ENCODE results near the gene DUS2. TPM values are rescaled to one million over a fixed set of nuclear protein-coding genes. Genes with fewer than 3 reads are reported as not detected.

The DUS2 gene
- total RNA-seq, 1 donor from 2014 or later: 15.1 TPM

DNA sequence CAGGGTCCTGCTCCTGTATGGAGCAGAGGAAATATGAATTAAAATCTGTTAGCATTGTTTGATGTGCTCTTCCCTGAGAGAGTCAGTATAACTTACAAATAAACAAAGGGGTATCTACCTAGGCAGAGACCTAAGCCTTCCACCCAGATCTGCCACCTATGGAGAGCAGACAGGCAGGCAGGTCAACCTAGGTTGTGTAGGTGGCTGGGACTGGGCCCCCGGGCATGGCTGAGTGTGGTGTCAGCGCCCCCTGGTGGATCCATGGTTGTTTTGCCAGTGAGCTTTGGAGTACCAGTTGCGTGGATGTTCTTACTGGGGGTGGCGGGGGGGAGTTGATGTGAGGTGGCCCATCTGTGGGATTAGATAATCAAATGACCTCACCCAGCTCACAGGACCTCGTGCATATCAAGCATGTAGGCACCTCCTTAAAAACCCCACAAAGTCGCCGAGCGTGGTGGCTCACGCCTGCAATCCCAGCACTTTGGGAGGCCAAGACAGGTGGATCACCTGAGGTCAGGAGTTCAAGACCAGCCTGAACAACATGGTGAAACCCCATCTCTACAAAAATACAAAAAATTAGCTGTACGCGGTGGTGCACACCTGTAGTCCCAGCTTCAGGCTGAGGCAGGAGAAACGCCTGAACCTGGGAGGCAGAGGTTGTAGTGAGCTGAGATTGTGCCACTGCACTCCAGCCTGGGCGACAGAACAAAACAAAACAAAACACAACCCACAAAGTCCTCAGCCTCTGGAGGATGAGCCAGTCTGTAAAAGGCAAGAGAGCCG, 17.6 kb downstream of the DUS2 start:
- Histone ChIP-seq H3K27me3 (ENCODE audit: control insufficient read depth in 3 of 3, insufficient read depth in 3 of 3, low read length in 3 of 3) (no peaks in the 10 kb centered on the region), H3K9me3 (ENCODE audit: control insufficient read depth in 3 of 3, low read length in 3 of 3) (no peaks in the 10 kb centered on the region), H3K9ac (ENCODE audit: low read depth in 1 of 3, low read length in 3 of 3) (no peak overlapping the region), H3K36me3 (ENCODE audit: control insufficient read depth in 3 of 3, insufficient read depth in 3 of 3, low read length in 3 of 3) (no peaks in the 10 kb centered on the region), H3K27ac (ENCODE audit: low read depth, low read length) (no peak overlapping the region), H3K4me1 (ENCODE audit: control insufficient read depth in 3 of 3, insufficient read depth in 3 of 3, low read length in 3 of 3) (peaks cover 0 to 8% (median 4%) of the 10 kb centered on the region in 3 donors), H3K4me3 (ENCODE audit: low read length in 3 of 3) (no peak overlapping the region)

GRCh38 chr16:68041783-68042182, 18.7 kb downstream of the DUS2 start:
- Histone ChIP-seq H3K27me3 (ENCODE audit: control insufficient read depth in 3 of 3, insufficient read depth in 3 of 3, low read length in 3 of 3) (no peaks in the 10 kb centered on the region), H3K27ac (ENCODE audit: low read depth, low read length) (no peak overlapping the region)

GRCh38 chr16:68046106-68046505, 23.0 kb downstream of the DUS2 start:
- Histone ChIP-seq H3K36me3 (ENCODE audit: control insufficient read depth in 3 of 3, insufficient read depth in 3 of 3, low read length in 3 of 3) (peaks cover 6 to 11% (median 6%) of the 10 kb centered on the region in 3 donors), H3K9me3 (ENCODE audit: control insufficient read depth in 3 of 3, low read length in 3 of 3) (no peaks in the 10 kb centered on the region), H3K27me3 (ENCODE audit: control insufficient read depth in 3 of 3, insufficient read depth in 3 of 3, low read length in 3 of 3) (no peaks in the 10 kb centered on the region), H3K9ac (ENCODE audit: low read depth in 1 of 3, low read length in 3 of 3) (no peak overlapping the region), H3K4me3 (ENCODE audit: low read length in 3 of 3) (no peak overlapping the region), H3K27ac (ENCODE audit: low read depth, low read length) (no peak overlapping the region), H3K4me1 (ENCODE audit: control insufficient read depth in 3 of 3, insufficient read depth in 3 of 3, low read length in 3 of 3) (no peaks in the 10 kb centered on the region)

More at GRCh38 chr16:68041783-68042182, 18.7 kb downstream of the DUS2 start:
- Histone ChIP-seq H3K36me3 (ENCODE audit: control insufficient read depth in 3 of 3, insufficient read depth in 3 of 3, low read length in 3 of 3) (no peaks in the 10 kb centered on the region), H3K4me1 (ENCODE audit: control insufficient read depth in 3 of 3, insufficient read depth in 3 of 3, low read length in 3 of 3) (peaks cover 0 to 8% (median 4%) of the 10 kb centered on the region in 3 donors), H3K4me3 (ENCODE audit: low read length in 3 of 3) (no peak overlapping the region), H3K9me3 (ENCODE audit: control insufficient read depth in 3 of 3, low read length in 3 of 3) (no peaks in the 10 kb centered on the region), H3K9ac (ENCODE audit: low read depth in 1 of 3, low read length in 3 of 3) (no peak overlapping the region)

DNA sequence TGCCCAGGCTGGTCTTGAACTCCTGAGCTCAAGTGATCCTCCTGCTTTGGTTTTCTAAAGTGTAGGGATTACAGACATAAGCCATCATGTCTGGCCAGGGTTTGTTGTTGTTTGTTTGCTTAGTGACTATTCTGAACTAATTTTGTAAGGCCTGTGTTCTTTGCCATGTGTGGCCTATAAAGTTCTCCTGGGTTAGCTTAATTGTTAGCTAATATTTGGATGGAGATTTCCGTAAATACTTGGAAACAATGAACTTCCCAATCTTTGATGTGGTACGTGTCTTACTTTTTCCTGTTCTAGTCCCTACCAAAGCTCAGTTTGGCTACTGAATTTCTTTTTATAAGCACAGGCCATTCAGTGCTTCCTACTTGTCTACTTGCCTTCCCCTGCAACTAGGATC, 24.9 kb downstream of the DUS2 start:
- no peak overlapping the region for H3K27ac ChIP-seq (ENCODE audit: low read depth, low read length)
- H3K36me3 ChIP-seq (ENCODE audit: control insufficient read depth in 3 of 3, insufficient read depth in 3 of 3, low read length in 3 of 3): peaks cover 6 to 16% (median 6%) of the 10 kb centered on the region in 3 donors
- no peaks in the 10 kb centered on the region for H3K9me3 ChIP-seq (ENCODE audit: control insufficient read depth in 3 of 3, low read length in 3 of 3)
- H3K9ac ChIP-seq (ENCODE audit: low read depth in 1 of 3, low read length in 3 of 3): no peak overlapping the region
- H3K4me3 ChIP-seq (ENCODE audit: low read length in 3 of 3): no peak overlapping the region
- H3K27me3 ChIP-seq (ENCODE audit: control insufficient read depth in 3 of 3, insufficient read depth in 3 of 3, low read length in 3 of 3): no peaks in the 10 kb centered on the region
- no peaks in the 10 kb centered on the region for H3K4me1 ChIP-seq (ENCODE audit: control insufficient read depth in 3 of 3, insufficient read depth in 3 of 3, low read length in 3 of 3)

DNA sequence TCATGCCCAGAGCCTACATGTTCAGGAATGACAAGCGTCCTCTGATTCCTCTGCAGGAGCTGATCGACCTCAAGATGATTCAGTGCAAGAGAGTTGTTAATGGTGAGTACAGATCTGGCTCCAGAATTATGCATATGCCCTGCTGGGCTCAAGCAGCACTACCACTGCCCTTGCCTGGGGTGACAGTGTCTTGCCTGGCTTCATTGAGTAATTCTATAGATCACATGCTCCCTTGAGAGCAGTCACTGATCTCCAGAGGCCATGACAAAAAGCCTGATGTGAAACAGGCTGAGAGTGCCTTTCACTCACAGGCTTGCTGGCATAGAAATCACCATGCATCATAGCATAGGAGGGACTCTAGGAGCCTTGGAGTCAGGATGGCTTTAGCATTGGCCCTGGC, 26.4 kb downstream of the DUS2 start:
- H3K36me3 ChIP-seq (ENCODE audit: control insufficient read depth in 3 of 3, insufficient read depth in 3 of 3, low read length in 3 of 3): peaks cover 10 to 25% (median 13%) of the 10 kb centered on the region in 3 donors
- no peaks in the 10 kb centered on the region for H3K27me3 ChIP-seq (ENCODE audit: control insufficient read depth in 3 of 3, insufficient read depth in 3 of 3, low read length in 3 of 3)
- H3K4me1 ChIP-seq (ENCODE audit: control insufficient read depth in 3 of 3, insufficient read depth in 3 of 3, low read length in 3 of 3): no peaks in the 10 kb centered on the region
- H3K9ac ChIP-seq (ENCODE audit: low read depth in 1 of 3, low read length in 3 of 3): no peak overlapping the region
- no peak overlapping the region for H3K27ac ChIP-seq (ENCODE audit: low read depth, low read length)
- no peaks in the 10 kb centered on the region for H3K9me3 ChIP-seq (ENCODE audit: control insufficient read depth in 3 of 3, low read length in 3 of 3)
- H3K4me3 ChIP-seq (ENCODE audit: low read length in 3 of 3): no peak overlapping the region

GRCh38 chr16:68055395-68055794, 32.3 kb downstream of the DUS2 start:
- no peak overlapping the region for H3K27ac ChIP-seq (ENCODE audit: low read depth, low read length)
- no peaks in the 10 kb centered on the region for H3K4me1 ChIP-seq (ENCODE audit: control insufficient read depth in 3 of 3, insufficient read depth in 3 of 3, low read length in 3 of 3)
- no peak overlapping the region for H3K9ac ChIP-seq (ENCODE audit: low read depth in 1 of 3, low read length in 3 of 3)
- no peaks in the 10 kb centered on the region for H3K9me3 ChIP-seq (ENCODE audit: control insufficient read depth in 3 of 3, low read length in 3 of 3)
- no peak overlapping the region for H3K4me3 ChIP-seq (ENCODE audit: low read length in 3 of 3)
- H3K36me3 ChIP-seq (ENCODE audit: control insufficient read depth in 3 of 3, insufficient read depth in 3 of 3, low read length in 3 of 3): peaks cover 7 to 27% (median 10%) of the 10 kb centered on the region in 3 donors
- H3K27me3 ChIP-seq (ENCODE audit: control insufficient read depth in 3 of 3, insufficient read depth in 3 of 3, low read length in 3 of 3): no peaks in the 10 kb centered on the region

DNA sequence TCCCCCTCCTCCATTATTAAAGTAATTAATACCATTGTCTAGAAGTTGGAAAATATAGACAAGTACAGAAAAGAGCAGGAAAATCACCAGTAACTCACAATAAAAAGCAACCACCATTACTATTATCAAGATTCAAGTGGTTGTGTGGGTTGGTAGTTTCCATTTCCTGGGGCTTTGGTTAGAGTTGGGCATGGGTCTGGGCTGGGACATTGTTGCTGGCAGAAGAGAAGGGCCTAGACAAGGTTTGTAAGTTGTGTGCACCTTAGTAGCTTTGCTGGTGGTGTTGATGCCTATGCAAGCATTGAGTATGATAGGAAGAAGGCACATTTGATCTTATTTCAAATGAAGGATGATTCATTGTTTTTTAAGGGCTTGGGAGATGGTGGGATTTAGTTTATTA, 36.7 kb downstream of the DUS2 start:
- H3K27me3 ChIP-seq (ENCODE audit: control insufficient read depth in 3 of 3, insufficient read depth in 3 of 3, low read length in 3 of 3): no peaks in the 10 kb centered on the region
- H3K27ac ChIP-seq (ENCODE audit: low read depth, low read length): no peak overlapping the region
- H3K36me3 ChIP-seq (ENCODE audit: control insufficient read depth in 3 of 3, insufficient read depth in 3 of 3, low read length in 3 of 3): peaks cover 0 to 19% (median 11%) of the 10 kb centered on the region in 3 donors
- no peak overlapping the region for H3K9ac ChIP-seq (ENCODE audit: low read depth in 1 of 3, low read length in 3 of 3)
- no peaks in the 10 kb centered on the region for H3K9me3 ChIP-seq (ENCODE audit: control insufficient read depth in 3 of 3, low read length in 3 of 3)
- peaks cover 6 to 14% (median 10%) of the 10 kb centered on the region in 3 donors for H3K4me1 ChIP-seq (ENCODE audit: control insufficient read depth in 3 of 3, insufficient read depth in 3 of 3, low read length in 3 of 3)
- H3K4me3 ChIP-seq (ENCODE audit: low read length in 3 of 3): no peak overlapping the region

DNA sequence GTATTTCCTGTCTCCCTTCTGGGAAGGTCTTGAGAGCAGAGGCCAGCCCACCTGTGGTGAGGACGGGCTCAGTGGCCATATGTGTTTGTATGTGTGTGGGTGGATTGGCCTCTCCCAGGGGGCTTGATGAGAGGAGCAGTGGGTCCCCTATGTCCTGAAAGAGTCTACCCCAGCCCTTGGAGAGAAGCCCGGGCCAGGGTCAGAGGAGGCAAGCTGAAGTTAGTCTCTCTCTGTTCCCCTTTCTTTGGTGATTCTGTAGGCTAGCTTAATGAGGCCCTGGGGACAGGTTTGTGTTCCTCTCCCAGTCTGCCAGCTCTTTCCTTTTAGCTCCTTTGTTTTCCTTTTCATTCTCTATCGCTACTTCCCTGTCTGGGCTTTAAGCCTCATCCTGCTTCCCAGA, 38.3 kb downstream of the DUS2 start:
- Histone ChIP-seq H3K36me3 (ENCODE audit: control insufficient read depth in 3 of 3, insufficient read depth in 3 of 3, low read length in 3 of 3) (peaks cover 0 to 12% (median 11%) of the 10 kb centered on the region in 3 donors), H3K27me3 (ENCODE audit: control insufficient read depth in 3 of 3, insufficient read depth in 3 of 3, low read length in 3 of 3) (no peaks in the 10 kb centered on the region), H3K4me1 (ENCODE audit: control insufficient read depth in 3 of 3, insufficient read depth in 3 of 3, low read length in 3 of 3) (peaks cover 22 to 29% (median 26%) of the 10 kb centered on the region in 3 donors), H3K27ac (ENCODE audit: low read depth, low read length) (no peak overlapping the region), H3K4me3 (ENCODE audit: low read length in 3 of 3) (no peak overlapping the region), H3K9ac (ENCODE audit: low read depth in 1 of 3, low read length in 3 of 3) (no peak overlapping the region), H3K9me3 (ENCODE audit: control insufficient read depth in 3 of 3, low read length in 3 of 3) (no peaks in the 10 kb centered on the region)

GRCh38 chr16:68062910-68063393, 39.9 kb downstream of the DUS2 start:
- peaks cover 0 to 10% (median 10%) of the 10 kb centered on the region in 3 donors for H3K36me3 ChIP-seq (ENCODE audit: control insufficient read depth in 3 of 3, insufficient read depth in 3 of 3, low read length in 3 of 3)
- no peaks in the 10 kb centered on the region for H3K9me3 ChIP-seq (ENCODE audit: control insufficient read depth in 3 of 3, low read length in 3 of 3)
- H3K27me3 ChIP-seq (ENCODE audit: control insufficient read depth in 3 of 3, insufficient read depth in 3 of 3, low read length in 3 of 3): no peaks in the 10 kb centered on the region
- peaks cover 23 to 32% (median 32%) of the 10 kb centered on the region in 3 donors for H3K4me1 ChIP-seq (ENCODE audit: control insufficient read depth in 3 of 3, insufficient read depth in 3 of 3, low read length in 3 of 3)
- no peak overlapping the region for H3K4me3 ChIP-seq (ENCODE audit: low read length in 3 of 3)
- no peak overlapping the region for H3K9ac ChIP-seq (ENCODE audit: low read depth in 1 of 3, low read length in 3 of 3)
- no peak overlapping the region for H3K27ac ChIP-seq (ENCODE audit: low read depth, low read length)

DNA sequence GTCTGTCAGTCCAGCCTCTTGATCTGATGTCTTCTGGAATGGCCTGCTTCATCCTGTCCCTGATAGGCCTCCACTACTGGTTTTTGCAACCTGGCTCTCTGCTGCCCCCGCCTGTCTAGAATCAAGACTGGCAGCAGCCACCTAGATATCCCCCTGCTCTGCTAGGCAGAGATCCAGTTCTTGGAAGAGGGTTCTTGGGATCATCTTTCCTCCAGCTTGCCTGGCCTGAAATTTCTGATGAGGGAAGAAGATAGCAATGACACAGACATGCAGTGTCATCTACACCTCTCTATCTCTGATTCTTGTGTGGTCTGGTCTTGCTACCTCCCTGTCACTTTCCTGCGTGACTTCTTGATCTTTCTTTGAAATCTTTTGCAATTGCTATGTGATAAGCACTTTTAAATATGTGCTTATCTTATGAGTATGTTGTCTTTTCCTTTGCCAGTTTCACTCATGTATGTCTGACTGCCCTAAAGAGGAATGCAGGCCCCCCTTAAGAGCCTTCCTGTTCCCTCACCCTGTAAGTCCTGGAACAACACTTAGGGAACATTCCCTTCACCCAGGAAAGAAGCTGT, 41.8 kb downstream of the DUS2 start:
- no peaks in the 10 kb centered on the region for H3K27me3 ChIP-seq (ENCODE audit: control insufficient read depth in 3 of 3, insufficient read depth in 3 of 3, low read length in 3 of 3)
- no peak overlapping the region for H3K4me3 ChIP-seq (ENCODE audit: low read length in 3 of 3)
- H3K9ac ChIP-seq (ENCODE audit: low read depth in 1 of 3, low read length in 3 of 3): peak overlapping the region; percentile 0 to 63 (median 62)
- H3K27ac ChIP-seq (ENCODE audit: low read depth, low read length): peak overlapping the region; percentile 85
- no peaks in the 10 kb centered on the region for H3K9me3 ChIP-seq (ENCODE audit: control insufficient read depth in 3 of 3, low read length in 3 of 3)
- H3K4me1 ChIP-seq (ENCODE audit: control insufficient read depth in 3 of 3, insufficient read depth in 3 of 3, low read length in 3 of 3): peaks cover 36 to 47% (median 46%) of the 10 kb centered on the region in 3 donors
- H3K36me3 ChIP-seq (ENCODE audit: control insufficient read depth in 3 of 3, insufficient read depth in 3 of 3, low read length in 3 of 3): peaks cover 0 to 10% (median 7%) of the 10 kb centered on the region in 3 donors

Data from skeletal muscle tissue (tissue), 4 donors.